Jurkat, Clone E6-1 (cell line): ENCODE measurements around the gene GPR173. TPM values are rescaled to one million over a fixed set of nuclear protein-coding genes. Genes with fewer than 3 reads are reported as not detected.

Experiments
- DNase-seq: peaks from one replicate; pipeline ENCODE4 v3.0.0-alpha.2; 2011; ENCODE audit warnings: low read depth, low spot score
- H3K4me3 ChIP-seq: 2 replicates; pipeline ENCODE4 v1.5.1; 2011; ENCODE audit warnings: mild to moderate bottlenecking, low read length, control low read depth, moderate library complexity
- polyA plus RNA-seq: library from polyadenylated mRNA; unstranded; fragments of >200 nt; gene quantifications from one replicate; pipeline ENCODE4 v1.2.1, GENCODE V29; 2012; ENCODE audit warnings: missing spikeins; ENCODE audit not compliant: insufficient read length, insufficient read depth

GPR173 gene, protein sequence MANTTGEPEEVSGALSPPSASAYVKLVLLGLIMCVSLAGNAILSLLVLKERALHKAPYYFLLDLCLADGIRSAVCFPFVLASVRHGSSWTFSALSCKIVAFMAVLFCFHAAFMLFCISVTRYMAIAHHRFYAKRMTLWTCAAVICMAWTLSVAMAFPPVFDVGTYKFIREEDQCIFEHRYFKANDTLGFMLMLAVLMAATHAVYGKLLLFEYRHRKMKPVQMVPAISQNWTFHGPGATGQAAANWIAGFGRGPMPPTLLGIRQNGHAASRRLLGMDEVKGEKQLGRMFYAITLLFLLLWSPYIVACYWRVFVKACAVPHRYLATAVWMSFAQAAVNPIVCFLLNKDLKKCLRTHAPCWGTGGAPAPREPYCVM
- polyA plus RNA-seq: not detected

DNA sequence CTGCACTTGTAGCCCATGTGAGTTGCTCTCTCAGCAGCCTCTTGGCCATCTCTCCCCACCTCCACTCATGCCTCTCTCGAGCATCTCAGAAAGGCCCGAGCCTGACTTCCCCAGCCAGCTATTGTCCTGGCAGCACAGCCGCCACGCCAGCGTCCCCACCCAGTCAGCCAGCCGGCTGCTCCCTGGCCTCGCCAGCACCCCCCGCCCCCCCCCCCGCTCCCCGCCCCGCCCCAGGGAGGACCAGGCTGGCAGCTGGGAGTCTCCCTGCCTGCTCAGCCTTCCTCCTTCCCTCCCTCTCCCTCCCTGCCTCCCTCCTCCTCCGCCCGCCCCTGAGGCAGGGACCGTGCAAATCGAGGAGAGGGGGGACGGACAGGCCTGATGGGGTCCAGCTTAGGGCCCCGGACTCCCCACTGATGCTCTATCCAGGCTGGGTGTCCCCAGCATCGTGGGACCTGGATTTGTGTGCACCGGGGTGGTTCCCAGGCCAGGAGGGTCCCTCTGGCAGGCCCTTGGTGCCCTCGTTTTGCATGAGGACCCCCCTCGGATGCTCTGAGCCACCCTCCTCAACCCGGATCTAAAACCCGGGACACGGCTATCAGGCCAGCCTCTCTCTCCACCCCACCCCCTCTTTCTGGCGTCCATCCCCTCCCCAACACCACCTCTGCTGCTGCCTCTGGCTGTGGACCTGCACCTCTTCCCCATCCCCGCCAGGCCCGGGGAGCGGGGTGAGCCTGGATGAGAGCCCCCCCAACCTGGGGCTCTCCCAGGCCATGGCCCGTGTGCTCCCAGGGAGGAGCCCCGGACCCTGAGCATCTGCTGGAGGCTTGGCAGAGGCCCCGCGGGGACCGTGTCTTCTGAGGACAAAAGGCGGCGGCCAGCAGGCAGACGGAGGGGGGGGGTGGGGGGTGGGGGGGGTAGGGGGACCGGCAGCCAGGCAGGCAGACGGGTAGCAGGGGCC lies at the start of gene GPR173:
GPR173 (plus strand) TSS at position 621 of the 958 bp plus-strand sequence. CDS start 27,833 bp downstream, outside the sequence.
- no peak within 1 kb of the TSS for H3K4me3 ChIP-seq
- DNase-seq: no peak

- H3K4me3 ChIP-seq: no peak overlapping the region
- DNase-seq: no peak
Observed at GRCh38 chrX:53000447-53001135, 48.0 kb upstream of the GPR173 start.

- no peak overlapping the region for H3K4me3 ChIP-seq
Observed at GRCh38 chrX:53001958-53002357, 46.6 kb upstream of the GPR173 start.

GRCh38 chrX:53003111-53003510 lies 45.5 kb upstream of the GPR173 start:
- H3K4me3 ChIP-seq: no peak overlapping the region
- no peak for DNase-seq

More at GRCh38 chrX:53001958-53002357, 46.6 kb upstream of the GPR173 start:
- no peak for DNase-seq

DNA sequence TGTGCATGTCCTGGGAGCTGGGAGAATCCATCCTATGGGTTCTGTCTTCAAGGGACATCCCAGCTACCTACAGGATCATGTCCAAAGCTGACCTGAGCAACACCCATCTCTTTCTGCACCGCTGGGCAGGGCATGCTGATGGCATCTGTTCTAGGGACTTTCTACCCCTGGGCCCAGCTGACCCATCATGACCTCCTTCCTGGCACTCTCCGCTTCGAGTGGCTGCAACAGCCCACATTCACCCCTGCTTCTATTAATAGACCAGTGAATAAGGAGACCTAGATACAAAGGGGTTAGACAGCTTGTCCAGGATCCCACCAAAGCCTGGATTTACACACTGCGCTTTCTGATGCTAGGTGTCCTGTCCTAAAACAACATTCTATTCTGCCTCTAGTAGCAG lies 44.6 kb upstream of the GPR173 start:
- H3K4me3 ChIP-seq: no peak overlapping the region
- DNase-seq: no peak

DNA sequence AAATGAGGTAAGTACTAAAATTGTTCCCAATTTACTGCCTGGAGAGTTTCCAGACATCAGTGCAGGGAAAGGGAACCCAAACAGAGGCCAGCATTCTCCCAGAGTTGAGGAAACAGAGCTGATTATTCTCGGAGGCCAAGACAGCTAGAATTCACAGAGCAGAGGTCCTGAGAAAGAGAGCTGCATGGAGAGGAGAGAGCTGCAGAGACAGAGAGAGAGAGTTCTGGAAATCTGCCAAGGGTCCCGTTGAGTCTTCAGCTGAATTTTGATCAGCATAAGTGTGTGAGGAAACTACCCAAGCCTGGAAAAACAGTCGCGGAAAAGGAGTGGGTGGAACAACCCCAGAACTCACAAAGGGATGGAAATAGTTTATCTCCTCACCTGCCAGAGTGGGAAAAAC lies 43.8 kb upstream of the GPR173 start:
- H3K4me3 ChIP-seq: no peak overlapping the region
- DNase-seq: no peak

- no peak overlapping the region for H3K4me3 ChIP-seq
- no peak for DNase-seq
Observed at GRCh38 chrX:53005327-53005726, 43.3 kb upstream of the GPR173 start.

DNA sequence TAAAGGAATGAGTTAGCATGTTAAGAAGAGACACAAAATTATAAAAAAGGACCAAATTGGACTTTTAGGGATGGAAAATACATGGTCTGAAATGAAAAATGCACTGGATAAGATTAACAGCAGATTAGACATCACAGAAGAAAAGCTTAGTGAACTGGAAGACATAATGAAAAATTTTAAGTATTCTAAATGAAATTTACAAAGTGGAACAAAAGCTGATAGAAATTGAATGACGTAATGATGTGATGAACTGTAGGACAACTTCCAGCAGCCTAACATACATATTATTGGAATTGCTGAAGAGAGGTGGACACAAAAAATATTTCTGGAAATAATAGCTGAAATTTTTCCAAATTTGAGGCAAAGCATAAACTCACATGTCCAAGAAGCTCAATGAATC lies 39.6 kb upstream of the GPR173 start:
- DNase-seq: no peak
- no peak overlapping the region for H3K4me3 ChIP-seq

- DNase-seq: no peak
- no peak overlapping the region for H3K4me3 ChIP-seq
Observed at GRCh38 chrX:53013291-53013690, 35.3 kb upstream of the GPR173 start.

DNA sequence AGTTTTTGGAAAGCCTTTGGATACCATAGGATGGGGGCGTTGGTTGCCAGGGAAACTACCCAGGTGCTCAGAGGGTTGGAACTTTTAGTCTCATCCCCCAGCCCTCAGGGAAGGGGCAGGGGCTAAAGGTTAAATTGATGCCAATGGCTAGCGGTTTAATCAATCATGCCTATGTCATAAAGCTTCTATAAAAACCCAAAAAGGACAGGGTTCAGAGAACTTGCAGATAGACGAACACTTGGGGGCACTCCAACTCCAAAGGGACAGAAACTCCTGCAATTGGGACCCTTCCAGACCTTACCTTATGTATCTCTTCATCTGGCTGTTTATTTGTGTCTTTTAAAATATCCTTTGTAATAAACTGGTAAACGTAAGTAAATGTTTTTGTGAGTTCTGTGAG lies 30.0 kb upstream of the GPR173 start:
- no peak overlapping the region for H3K4me3 ChIP-seq

DNA sequence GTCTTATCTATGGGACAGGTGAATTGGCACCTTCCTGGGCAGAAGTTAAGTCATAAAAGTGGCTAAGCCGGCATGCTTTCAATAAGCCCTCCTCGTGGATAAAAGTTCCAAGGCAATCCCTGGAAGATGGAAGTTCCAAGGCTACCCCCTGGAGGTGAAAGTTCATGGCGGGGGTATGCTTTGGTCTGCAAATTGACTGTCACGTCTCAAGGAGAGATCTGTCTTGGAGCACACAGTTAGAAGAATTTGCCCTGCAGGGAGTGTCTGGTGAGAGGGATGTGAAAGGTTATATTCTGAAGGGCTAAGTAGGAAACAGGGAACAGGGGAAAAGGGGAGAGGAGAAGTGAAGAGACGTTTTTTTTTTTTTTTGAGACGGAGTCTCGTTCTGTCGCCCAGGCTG lies 26.2 kb upstream of the GPR173 start:
- no peak overlapping the region for H3K4me3 ChIP-seq
- DNase-seq: no peak

More for the DNA sequence above, 30.0 kb upstream of the GPR173 start:
- DNase-seq: no peak

- H3K4me3 ChIP-seq: no peak overlapping the region
- DNase-seq: no peak
Observed at GRCh38 chrX:53028678-53029077, 19.9 kb upstream of the GPR173 start.

DNA sequence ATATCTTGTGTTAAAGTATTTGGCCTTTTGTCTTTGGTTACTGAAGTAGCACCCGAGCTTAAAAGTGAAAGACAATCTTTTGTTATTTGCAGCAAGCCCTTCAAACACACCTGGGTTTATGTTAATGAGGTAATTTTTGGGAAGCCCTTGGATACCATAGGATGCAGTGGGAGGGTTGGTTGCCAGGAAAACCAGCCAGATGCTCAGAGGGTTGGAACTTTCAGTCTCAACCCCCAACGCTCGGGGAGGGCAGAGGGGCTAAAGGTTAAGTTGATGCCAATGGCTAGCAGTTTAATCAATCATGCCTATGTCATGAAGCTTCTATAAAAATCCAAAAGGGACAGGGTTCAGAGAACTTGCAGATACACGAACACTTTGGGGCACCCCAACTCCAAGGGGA lies 17.2 kb upstream of the GPR173 start:
- DNase-seq: no peak
- no peak overlapping the region for H3K4me3 ChIP-seq

DNA sequence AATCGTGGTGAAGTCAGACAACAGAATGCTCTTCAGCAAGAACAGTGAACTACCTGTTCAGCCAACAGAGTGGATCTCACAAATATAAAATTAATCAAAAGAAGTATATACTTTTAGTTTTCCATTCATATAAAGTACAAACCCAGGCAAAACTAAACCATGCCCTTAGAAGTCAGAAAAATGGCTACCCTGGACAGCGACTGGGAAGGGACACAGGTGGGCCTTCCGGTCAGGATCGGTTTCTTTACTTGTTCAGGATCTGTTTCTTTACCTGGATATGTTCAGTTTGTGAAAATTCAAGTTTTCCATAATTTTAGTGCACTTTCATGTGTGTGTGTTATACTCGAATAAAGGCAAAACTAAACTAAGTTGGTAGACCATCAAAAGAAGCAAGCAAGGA lies 12.4 kb upstream of the GPR173 start:
- no peak overlapping the region for H3K4me3 ChIP-seq
- DNase-seq: no peak

GRCh38 chrX:53039236-53039635 lies 9.4 kb upstream of the GPR173 start:
- no peak overlapping the region for H3K4me3 ChIP-seq
- no peak for DNase-seq

DNA sequence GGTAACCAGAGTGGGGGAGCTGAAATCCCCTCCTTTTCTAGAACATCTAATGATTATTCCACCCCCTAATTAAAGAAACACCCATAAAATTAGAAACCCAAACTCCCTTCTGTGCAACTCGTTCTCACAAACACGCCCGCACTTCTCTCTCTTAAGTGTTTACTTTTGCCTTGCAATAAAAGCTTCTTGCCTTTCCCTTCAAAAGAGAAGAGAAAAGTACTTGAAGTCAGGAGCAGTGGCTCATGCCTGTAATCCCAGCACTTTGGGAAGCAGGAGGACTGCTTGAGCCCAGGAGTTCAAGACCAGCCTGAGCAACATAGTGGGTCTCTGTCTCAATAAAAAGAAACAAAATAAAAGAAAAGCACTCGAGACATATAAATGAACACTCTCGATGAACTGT lies 3.6 kb upstream of the GPR173 start:
- no peak for DNase-seq
- no peak overlapping the region for H3K4me3 ChIP-seq

DNA sequence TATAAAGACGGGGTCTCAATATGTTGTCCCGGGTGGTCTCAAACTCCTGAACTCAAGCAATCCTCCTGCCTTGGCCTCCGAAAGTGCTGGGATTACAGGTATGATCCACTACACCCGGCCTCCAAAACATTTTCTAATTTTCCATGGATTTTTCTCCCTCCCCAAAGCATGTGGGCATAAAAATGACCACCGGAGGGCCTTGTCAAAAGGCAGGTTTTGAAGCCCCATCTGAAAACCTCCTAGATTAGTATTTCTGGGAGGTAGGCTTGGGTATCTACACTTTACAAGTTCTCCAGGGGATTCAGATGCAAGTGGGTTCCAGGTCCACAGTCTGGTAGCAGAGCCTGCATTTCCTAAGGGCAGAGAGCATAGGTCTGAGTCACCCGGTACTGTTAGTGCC lies 1.4 kb upstream of the GPR173 start:
- DNase-seq: no peak

DNA sequence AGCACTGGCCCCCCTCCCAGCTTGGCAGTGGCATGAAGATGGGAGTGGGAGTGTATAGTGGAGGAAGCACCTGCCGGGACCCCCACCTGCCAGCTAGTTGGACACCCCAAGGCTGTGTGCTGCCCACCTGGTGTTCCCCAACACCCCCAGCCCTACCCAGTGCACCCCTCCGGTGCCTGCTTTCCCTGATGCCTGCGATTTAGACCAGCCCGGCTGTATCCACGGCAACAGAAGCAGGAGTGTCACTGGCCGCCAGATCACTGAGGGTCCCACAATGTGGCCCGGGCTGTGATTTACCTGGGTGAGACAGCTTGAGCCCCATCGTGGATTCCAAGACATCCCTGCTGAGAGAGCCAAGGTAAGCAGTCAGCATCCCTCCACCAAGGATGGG lies 533 bp downstream of the GPR173 start:
- no peak for DNase-seq
- H3K4me3 ChIP-seq: no peak overlapping the region

More for the DNA sequence above, 1.4 kb upstream of the GPR173 start:
- no peak overlapping the region for H3K4me3 ChIP-seq

DNA sequence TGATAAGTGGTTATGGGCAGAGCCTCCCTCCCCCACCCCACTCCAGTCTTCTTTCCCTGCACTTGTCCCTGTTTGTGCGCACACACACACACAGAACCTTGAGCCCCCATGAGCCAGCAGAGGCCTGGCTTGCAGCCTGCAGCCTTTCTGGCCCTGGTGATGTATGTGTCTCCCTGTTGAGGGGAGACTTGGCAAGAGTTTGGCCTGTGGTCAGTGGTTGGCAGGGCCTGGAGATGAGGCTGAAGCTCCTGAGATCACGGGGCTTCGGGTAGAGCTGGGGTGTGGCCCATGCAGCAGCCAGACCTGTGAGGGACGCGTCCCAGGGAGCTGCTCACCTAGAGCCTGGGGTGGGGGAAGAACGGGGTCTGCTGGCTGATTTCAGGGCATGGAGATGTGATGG lies 2.3 kb downstream of the GPR173 start:
- no peak for DNase-seq
- H3K4me3 ChIP-seq: no peak overlapping the region
